ENCODE data around the gene BACE1-AS.
A peak's percentile ranks its signal among the peaks of the same experiment; 100 is the strongest.

The BACE1-AS gene

GRCh38 chr11:117328375-117329010, 37.3 kb downstream of the BACE1-AS start:
- peak; percentile 43 for DNase-seq
- no peak overlapping the region for H3K23ac ChIP-seq (ENCODE audit: low read length)
- H3K4me1 ChIP-seq (ENCODE audit: control insufficient read depth, low read depth, low read length) = peaks cover 3% of the 10 kb centered on the region
- H2AK5ac ChIP-seq (ENCODE audit: low read length) = no peak overlapping the region
- H3K56ac ChIP-seq (ENCODE audit: low read length) = peak overlapping the region; percentile 89
- H3K79me1 ChIP-seq (ENCODE audit: low read length) = peaks cover 2% of the 10 kb centered on the region
- no peak overlapping the region for H3K4ac ChIP-seq (ENCODE audit: low read depth, low read length)
- no peak overlapping the region for H2BK15ac ChIP-seq (replicated peaks; ENCODE audit: low read depth)
- peak overlapping the region; percentile 32 for H3K27ac ChIP-seq (ENCODE audit: low read depth, low read length)
- peak overlapping the region; percentile 59 for H3K4me2 ChIP-seq (ENCODE audit: low read length)
- H4K8ac ChIP-seq (ENCODE audit: low read depth, low read length) = no peak overlapping the region
- no peak overlapping the region for H4K5ac ChIP-seq (ENCODE audit: low read length)
- H3K4me3 ChIP-seq (ENCODE audit: low read length) = peak overlapping the region; percentile 89
- H3K27me3 ChIP-seq (ENCODE audit: insufficient read depth, low read length, poor library complexity) = no peaks in the 10 kb centered on the region
- WGBS (ENCODE audit: extremely low coverage, insufficient coverage, low lambda C conversion rate) = no CpG with 5 or more reads among the region's 15 CpGs
- peak overlapping the region; percentile 91 for H3K9ac ChIP-seq (ENCODE audit: low read length)
- no peak overlapping the region for H2BK120ac ChIP-seq (ENCODE audit: low read depth, low read length)
- no peak overlapping the region for H2BK5ac ChIP-seq (ENCODE audit: low read length)
- H3K18ac ChIP-seq (ENCODE audit: low read length) = no peak overlapping the region
- no peaks in the 10 kb centered on the region for H3K36me3 ChIP-seq (ENCODE audit: control insufficient read depth, insufficient read depth, low read length)
- no peaks in the 10 kb centered on the region for H3K79me2 ChIP-seq (ENCODE audit: control insufficient read depth, insufficient read depth, low read length)

GRCh38 chr11:117332843-117333242, 41.7 kb downstream of the BACE1-AS start:
- Histone ChIP-seq H3K18ac (ENCODE audit: low read length) (no peak overlapping the region), H2BK120ac (ENCODE audit: low read depth, low read length) (no peak overlapping the region), H3K27ac (ENCODE audit: low read depth, low read length) (no peak overlapping the region), H3K36me3 (ENCODE audit: control insufficient read depth, insufficient read depth, low read length) (no peaks in the 10 kb centered on the region), H4K5ac (ENCODE audit: low read length) (no peak overlapping the region), H3K4ac (ENCODE audit: low read depth, low read length) (no peak overlapping the region), H3K23ac (ENCODE audit: low read length) (no peak overlapping the region), H3K79me1 (ENCODE audit: low read length) (peaks cover 2% of the 10 kb centered on the region), H3K4me3 (ENCODE audit: low read length) (no peak overlapping the region), H2AK5ac (ENCODE audit: low read length) (no peak overlapping the region), H3K27me3 (ENCODE audit: insufficient read depth, low read length, poor library complexity) (no peaks in the 10 kb centered on the region), H3K56ac (ENCODE audit: low read length) (no peak overlapping the region), H3K9ac (ENCODE audit: low read length) (no peak overlapping the region), H2BK15ac (replicated peaks; ENCODE audit: low read depth) (no peak overlapping the region), H2BK5ac (ENCODE audit: low read length) (no peak overlapping the region), H3K4me1 (ENCODE audit: control insufficient read depth, low read depth, low read length) (peaks cover 3% of the 10 kb centered on the region), H3K79me2 (ENCODE audit: control insufficient read depth, insufficient read depth, low read length) (no peaks in the 10 kb centered on the region), H4K8ac (ENCODE audit: low read depth, low read length) (no peak overlapping the region), H3K4me2 (ENCODE audit: low read length) (no peak overlapping the region)
- WGBS (ENCODE audit: extremely low coverage, insufficient coverage, low lambda C conversion rate) = no CpG with 5 or more reads among the region's 2 CpGs
- no peak for DNase-seq

DNA sequence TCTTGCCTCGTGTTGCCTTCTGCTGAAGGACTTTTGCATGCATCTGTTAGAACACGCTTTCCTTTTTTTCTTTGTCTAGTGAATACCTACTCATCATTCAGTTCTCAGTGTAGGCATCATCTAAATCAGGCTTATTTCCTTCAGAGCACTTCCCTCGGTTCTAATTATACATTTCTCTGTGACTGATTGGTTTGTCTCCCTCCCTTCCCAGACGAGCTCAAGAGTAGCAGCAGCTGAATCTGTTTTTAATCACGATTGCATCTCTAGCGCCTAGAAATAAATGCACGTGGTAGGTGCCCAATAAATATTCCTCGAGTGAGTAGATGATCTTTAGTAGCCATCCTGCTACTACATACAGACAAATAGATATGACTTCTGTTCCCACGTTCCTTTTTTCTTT, 42.8 kb downstream of the BACE1-AS start:
- no peaks in the 10 kb centered on the region for H3K79me2 ChIP-seq (ENCODE audit: control insufficient read depth, insufficient read depth, low read length)
- H3K4me3 ChIP-seq (ENCODE audit: low read length) = no peak overlapping the region
- H3K4ac ChIP-seq (ENCODE audit: low read depth, low read length) = no peak overlapping the region
- H3K36me3 ChIP-seq (ENCODE audit: control insufficient read depth, insufficient read depth, low read length) = no peaks in the 10 kb centered on the region
- no peak for DNase-seq
- no peak overlapping the region for H2BK15ac ChIP-seq (replicated peaks; ENCODE audit: low read depth)
- H2AK5ac ChIP-seq (ENCODE audit: low read length) = no peak overlapping the region
- no peak overlapping the region for H3K27ac ChIP-seq (ENCODE audit: low read depth, low read length)
- no peak overlapping the region for H3K4me2 ChIP-seq (ENCODE audit: low read length)
- peaks cover under 1% of the 10 kb centered on the region for H3K79me1 ChIP-seq (ENCODE audit: low read length)
- H3K9ac ChIP-seq (ENCODE audit: low read length) = no peak overlapping the region
- H4K8ac ChIP-seq (ENCODE audit: low read depth, low read length) = no peak overlapping the region
- no peak overlapping the region for H3K23ac ChIP-seq (ENCODE audit: low read length)
- H3K56ac ChIP-seq (ENCODE audit: low read length) = no peak overlapping the region
- H2BK5ac ChIP-seq (ENCODE audit: low read length) = no peak overlapping the region
- no peaks in the 10 kb centered on the region for H3K4me1 ChIP-seq (ENCODE audit: control insufficient read depth, low read depth, low read length)
- no peaks in the 10 kb centered on the region for H3K27me3 ChIP-seq (ENCODE audit: insufficient read depth, low read length, poor library complexity)
- WGBS (ENCODE audit: extremely low coverage, insufficient coverage, low lambda C conversion rate) = no CpG with 5 or more reads among the region's 9 CpGs
- no peak overlapping the region for H2BK120ac ChIP-seq (ENCODE audit: low read depth, low read length)
- H3K18ac ChIP-seq (ENCODE audit: low read length) = no peak overlapping the region
- H4K5ac ChIP-seq (ENCODE audit: low read length) = no peak overlapping the region

DNA sequence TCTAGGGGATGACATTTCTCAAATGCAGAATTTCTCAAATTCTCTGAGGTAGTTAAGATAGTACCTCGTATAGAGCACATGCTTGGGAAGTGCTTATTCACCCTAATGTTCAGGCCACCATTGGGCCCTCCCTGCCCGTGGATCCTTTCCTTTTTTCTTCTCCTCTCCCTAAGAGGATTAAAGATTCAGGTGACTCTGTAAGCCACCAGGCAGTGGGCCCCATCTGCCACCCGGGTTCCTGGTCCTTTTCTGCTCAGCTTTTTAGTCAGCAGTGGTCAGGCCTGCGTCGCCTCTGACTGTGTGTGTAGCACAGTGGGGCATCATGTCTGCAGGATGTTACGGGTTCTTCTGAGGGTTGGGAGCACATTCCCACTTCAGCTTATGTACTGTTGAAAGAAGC, 43.8 kb downstream of the BACE1-AS start:
- Histone ChIP-seq H2AK5ac (ENCODE audit: low read length) (no peak overlapping the region), H3K27me3 (ENCODE audit: insufficient read depth, low read length, poor library complexity) (no peaks in the 10 kb centered on the region), H3K23ac (ENCODE audit: low read length) (no peak overlapping the region), H3K4ac (ENCODE audit: low read depth, low read length) (no peak overlapping the region), H2BK15ac (replicated peaks; ENCODE audit: low read depth) (no peak overlapping the region), H3K4me2 (ENCODE audit: low read length) (no peak overlapping the region), H3K56ac (ENCODE audit: low read length) (no peak overlapping the region), H3K79me1 (ENCODE audit: low read length) (no peaks in the 10 kb centered on the region), H3K4me1 (ENCODE audit: control insufficient read depth, low read depth, low read length) (no peaks in the 10 kb centered on the region), H3K9ac (ENCODE audit: low read length) (no peak overlapping the region), H2BK120ac (ENCODE audit: low read depth, low read length) (no peak overlapping the region), H2BK5ac (ENCODE audit: low read length) (no peak overlapping the region), H3K18ac (ENCODE audit: low read length) (no peak overlapping the region), H4K5ac (ENCODE audit: low read length) (no peak overlapping the region), H3K79me2 (ENCODE audit: control insufficient read depth, insufficient read depth, low read length) (no peaks in the 10 kb centered on the region), H3K36me3 (ENCODE audit: control insufficient read depth, insufficient read depth, low read length) (no peaks in the 10 kb centered on the region), H3K27ac (ENCODE audit: low read depth, low read length) (no peak overlapping the region), H3K4me3 (ENCODE audit: low read length) (no peak overlapping the region), H4K8ac (ENCODE audit: low read depth, low read length) (no peak overlapping the region)
- WGBS (ENCODE audit: extremely low coverage, insufficient coverage, low lambda C conversion rate) = no CpG with 5 or more reads among the region's 6 CpGs
- no peak for DNase-seq

- H3K4me3 ChIP-seq (ENCODE audit: low read length) = no peak overlapping the region
- H2AK5ac ChIP-seq (ENCODE audit: low read length) = no peak overlapping the region
- no peak overlapping the region for H4K8ac ChIP-seq (ENCODE audit: low read depth, low read length)
- H4K5ac ChIP-seq (ENCODE audit: low read length) = no peak overlapping the region
- DNase-seq = no peak
- H3K27ac ChIP-seq (ENCODE audit: low read depth, low read length) = no peak overlapping the region
- no peak overlapping the region for H3K18ac ChIP-seq (ENCODE audit: low read length)
- no peak overlapping the region for H3K4me2 ChIP-seq (ENCODE audit: low read length)
- H3K23ac ChIP-seq (ENCODE audit: low read length) = no peak overlapping the region
- H3K9ac ChIP-seq (ENCODE audit: low read length) = no peak overlapping the region
- H3K79me2 ChIP-seq (ENCODE audit: control insufficient read depth, insufficient read depth, low read length) = no peaks in the 10 kb centered on the region
- no peaks in the 10 kb centered on the region for H3K27me3 ChIP-seq (ENCODE audit: insufficient read depth, low read length, poor library complexity)
- H3K36me3 ChIP-seq (ENCODE audit: control insufficient read depth, insufficient read depth, low read length) = no peaks in the 10 kb centered on the region
- H3K4ac ChIP-seq (ENCODE audit: low read depth, low read length) = no peak overlapping the region
- no CpG with 5 or more reads among the region's 5 CpGs for WGBS (ENCODE audit: extremely low coverage, insufficient coverage, low lambda C conversion rate)
- no peaks in the 10 kb centered on the region for H3K4me1 ChIP-seq (ENCODE audit: control insufficient read depth, low read depth, low read length)
- H2BK15ac ChIP-seq (replicated peaks; ENCODE audit: low read depth) = no peak overlapping the region
- H3K79me1 ChIP-seq (ENCODE audit: low read length) = no peaks in the 10 kb centered on the region
- H2BK120ac ChIP-seq (ENCODE audit: low read depth, low read length) = no peak overlapping the region
- no peak overlapping the region for H3K56ac ChIP-seq (ENCODE audit: low read length)
- no peak overlapping the region for H2BK5ac ChIP-seq (ENCODE audit: low read length)
Observed at GRCh38 chr11:117335399-117335798, 44.3 kb downstream of the BACE1-AS start.

DNA sequence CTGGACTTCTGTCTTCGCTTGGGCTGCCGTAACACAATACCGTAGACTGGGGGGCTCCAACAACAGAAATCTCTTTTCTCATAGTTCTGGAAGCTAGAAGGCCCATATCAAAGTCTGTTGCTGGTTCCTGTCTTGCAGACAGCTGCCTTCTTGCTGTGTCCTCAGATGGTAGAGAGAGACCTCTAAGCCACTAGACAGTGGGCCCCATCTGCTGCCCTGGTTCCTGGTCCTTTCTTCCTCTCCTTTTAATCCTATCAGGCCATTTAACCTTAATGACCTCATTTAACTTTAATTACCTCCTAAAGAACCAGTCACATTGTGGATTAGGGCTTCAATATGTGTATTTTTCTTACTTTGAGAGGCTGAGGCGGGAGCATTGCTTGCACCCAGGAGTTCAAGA, 45.9 kb downstream of the BACE1-AS start:
- Histone ChIP-seq H3K4me2 (ENCODE audit: low read length) (no peak overlapping the region), H3K4me1 (ENCODE audit: control insufficient read depth, low read depth, low read length) (no peaks in the 10 kb centered on the region), H4K8ac (ENCODE audit: low read depth, low read length) (no peak overlapping the region), H3K4me3 (ENCODE audit: low read length) (no peak overlapping the region), H3K56ac (ENCODE audit: low read length) (no peak overlapping the region), H3K79me2 (ENCODE audit: control insufficient read depth, insufficient read depth, low read length) (no peaks in the 10 kb centered on the region), H3K4ac (ENCODE audit: low read depth, low read length) (no peak overlapping the region), H2BK5ac (ENCODE audit: low read length) (no peak overlapping the region), H3K23ac (ENCODE audit: low read length) (no peak overlapping the region), H2BK120ac (ENCODE audit: low read depth, low read length) (no peak overlapping the region), H3K36me3 (ENCODE audit: control insufficient read depth, insufficient read depth, low read length) (no peaks in the 10 kb centered on the region), H2AK5ac (ENCODE audit: low read length) (no peak overlapping the region), H3K79me1 (ENCODE audit: low read length) (no peaks in the 10 kb centered on the region), H2BK15ac (replicated peaks; ENCODE audit: low read depth) (no peak overlapping the region), H3K9ac (ENCODE audit: low read length) (no peak overlapping the region), H3K27me3 (ENCODE audit: insufficient read depth, low read length, poor library complexity) (no peaks in the 10 kb centered on the region), H3K18ac (ENCODE audit: low read length) (no peak overlapping the region), H3K27ac (ENCODE audit: low read depth, low read length) (no peak overlapping the region), H4K5ac (ENCODE audit: low read length) (no peak overlapping the region)
- DNase-seq = no peak
- WGBS (ENCODE audit: extremely low coverage, insufficient coverage, low lambda C conversion rate) = no CpG with 5 or more reads among the region's 4 CpGs
